GM19099 (cell line): ENCODE measurements around the gene MT1E.

Source experiments
- POLR2A ChIP-seq: IDR thresholded peaks from 3 replicates; pipeline ENCODE4 v1.6.1; 2011; ENCODE audit warnings: low read depth; ENCODE audit not compliant: insufficient read length; ENCODE audit errors: extremely low read depth

Gene MT1E

GRCh38 chr16:56634715-56635440, 9.3 kb downstream of the MT1E start:
- TF ChIP-seq POLR2A, result no peak

GRCh38 chr16:56635441-56635967, 9.9 kb downstream of the MT1E start:
- TF ChIP-seq POLR2A, result no peak

- no peak for TF ChIP-seq POLR2A
Measured at GRCh38 chr16:56636616-56637413, 11.2 kb downstream of the MT1E start.

- no peak for TF ChIP-seq POLR2A
Measured at GRCh38 chr16:56637814-56638750, 12.5 kb downstream of the MT1E start, which contains the start of gene MT1A. TSS of gene MT1A (plus strand) at chr16:56638666. CDS start at chr16:56638739, 73 bp downstream.

- TF ChIP-seq POLR2A, result no peak
Measured at GRCh38 chr16:56639045-56639444, 13.5 kb downstream of the MT1E start.

- TF ChIP-seq POLR2A, result no peak
Measured at GRCh38 chr16:56640076-56640475, 14.5 kb downstream of the MT1E start.

- TF ChIP-seq POLR2A, result no peak
Measured at GRCh38 chr16:56641166-56641565, 15.6 kb downstream of the MT1E start.

GRCh38 chr16:56643080-56643778, 17.6 kb downstream of the MT1E start:
- no peak for TF ChIP-seq POLR2A

- no peak for TF ChIP-seq POLR2A
Measured at GRCh38 chr16:56643833-56644232, 18.3 kb downstream of the MT1E start.

- TF ChIP-seq POLR2A, result no peak
Measured at GRCh38 chr16:56645311-56645710, 19.7 kb downstream of the MT1E start.

GRCh38 chr16:56645838-56646237, 20.3 kb downstream of the MT1E start:
- no peak for TF ChIP-seq POLR2A

GRCh38 chr16:56647641-56648431, 22.3 kb downstream of the MT1E start:
- TF ChIP-seq POLR2A, result no peak

- no peak for TF ChIP-seq POLR2A
Measured at GRCh38 chr16:56649271-56649670, 23.7 kb downstream of the MT1E start.
